Activated T-cell treated with anti-CD3 and anti-CD28 coated beads, Interleukin-2, amount 50 U/mL, for 72 hours (primary cell): ENCODE results near the gene MMP14. TPM values are rescaled to one million over a fixed set of nuclear protein-coding genes. Genes with fewer than 3 reads are reported as not detected.

Experiments
- ATAC-seq, 2 donors: fragments of 150-1000 bp; cut with Tn5 transposase; replicated peaks in 1 of 2; 2 replicates each; pipeline ENCODE4 v1.10.0; 2021; ENCODE audit warnings: moderate library complexity in 2 of 2, mild to moderate bottlenecking in 1 of 2
- DNase-seq, 2 donors: peaks; one replicate each; pipeline ENCODE4 v3.0.0; 2021 to 2022; ENCODE audit warnings: mixed read lengths in 1 of 2
- H3K27ac Mint-ChIP-seq: one replicate; pipeline ENCODE4 v1.8.0; 2022; ENCODE audit warnings: mild to moderate bottlenecking, moderate library complexity, mixed read lengths
- H3K27me3 Mint-ChIP-seq: one replicate; pipeline ENCODE4 v1.8.0; 2022; ENCODE audit warnings: low read depth, mixed read lengths
- H3K36me3 Mint-ChIP-seq, 2 donors: one replicate each; pipeline ENCODE4 v1.8.0; 2022; ENCODE audit warnings: mixed read lengths in 2 of 2, mild to moderate bottlenecking in 1 of 2; ENCODE audit not compliant: insufficient read depth in 2 of 2
- H3K4me1 Mint-ChIP-seq: one replicate; pipeline ENCODE4 v1.8.0; 2022; ENCODE audit warnings: low read depth, mixed read lengths
- H3K4me3 Mint-ChIP-seq, 2 donors: one replicate each; pipeline ENCODE4 v1.8.0; 2022; ENCODE audit warnings: mild to moderate bottlenecking in 2 of 2, mixed read lengths in 2 of 2, moderate library complexity in 2 of 2
- H3K9me3 Mint-ChIP-seq, 2 donors: one replicate each; pipeline ENCODE4 v1.8.0; 2022; ENCODE audit warnings: mixed read lengths in 2 of 2
- total RNA-seq, 2 donors: library from RNA; stranded (reverse); gene quantifications; one replicate each; pipeline ENCODE4 v1.2.3, GENCODE V29; 2022

MMP14 gene
- total RNA-seq, 2 donors from 2014 or later = 1.4 to 6.8 TPM

DNA sequence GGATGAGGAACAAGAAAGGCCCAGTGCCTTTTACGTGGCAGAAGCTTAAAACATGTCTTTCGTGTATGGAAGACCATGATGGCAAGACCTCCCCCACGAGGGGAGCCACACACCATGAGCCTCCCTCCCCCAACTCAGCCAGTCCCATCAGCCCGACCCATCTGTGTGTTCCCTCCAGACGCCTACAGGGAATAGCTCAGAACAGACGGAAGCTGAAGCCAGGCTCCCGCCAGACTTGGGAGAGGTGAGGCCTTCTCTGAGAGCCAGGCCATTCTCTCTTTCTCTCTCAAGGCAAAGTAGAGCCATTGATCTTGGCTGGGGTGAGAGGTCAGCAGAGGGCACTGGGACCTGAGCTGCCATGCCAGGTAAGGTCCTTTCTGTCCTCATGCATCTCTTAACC, 56.1 kb downstream of the MMP14 start:
- no peaks in the 10 kb centered on the region for H3K9me3 Mint-ChIP-seq
- no peak overlapping the region for H3K27ac Mint-ChIP-seq
- peaks cover 24% of the 10 kb centered on the region for H3K4me1 Mint-ChIP-seq
- no peaks in the 10 kb centered on the region for H3K27me3 Mint-ChIP-seq
- no peak for DNase-seq
- ATAC-seq = no peak
- H3K4me3 Mint-ChIP-seq = no peak overlapping the region
- no peaks in the 10 kb centered on the region for H3K36me3 Mint-ChIP-seq

DNA sequence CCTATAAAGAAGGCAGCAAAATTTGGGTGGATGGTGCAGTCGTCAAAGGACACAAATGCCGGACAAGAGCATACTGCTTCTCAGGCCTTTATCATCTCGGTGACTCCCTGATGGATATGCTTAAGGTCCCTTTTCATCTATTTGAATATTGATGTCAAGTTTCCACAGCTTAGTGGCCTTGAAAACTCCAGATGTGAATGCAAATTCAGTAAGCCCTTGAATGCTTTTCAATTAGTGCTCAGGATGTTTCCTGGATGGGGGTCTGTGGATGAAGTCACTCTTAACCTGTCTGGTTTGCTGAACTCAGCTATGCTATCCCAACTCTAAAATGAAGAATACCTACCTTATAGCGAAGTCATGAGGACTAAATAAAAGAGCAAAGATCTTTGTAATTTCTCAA, 57.3 kb downstream of the MMP14 start:
- Mint-ChIP-seq H3K27me3 (no peaks in the 10 kb centered on the region), H3K9me3 (no peaks in the 10 kb centered on the region), H3K27ac (no peak overlapping the region), H3K4me1 (peaks cover 21% of the 10 kb centered on the region), H3K4me3 (no peak overlapping the region), H3K36me3 (no peaks in the 10 kb centered on the region)
- DNase-seq = no peak
- ATAC-seq = no peak

DNA sequence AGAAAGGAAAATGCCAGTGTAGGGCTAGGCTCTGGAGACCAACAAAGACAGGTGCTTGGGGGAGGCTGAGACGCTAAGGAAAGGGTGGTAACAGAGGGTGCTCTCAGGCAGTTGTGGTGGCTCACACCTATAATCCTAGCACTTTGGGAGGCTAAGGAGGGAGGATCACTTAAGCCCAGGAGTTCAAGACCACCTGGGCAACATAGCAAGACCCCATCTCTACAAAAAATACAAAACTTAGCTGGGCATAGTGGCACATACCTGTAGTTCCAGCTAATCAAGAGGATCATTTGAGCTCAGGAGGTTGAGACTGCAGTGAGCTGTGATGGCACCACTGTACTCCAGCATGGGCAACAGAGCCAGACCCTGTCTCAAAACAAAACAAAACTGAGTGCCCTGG, 59.0 kb downstream of the MMP14 start:
- DNase-seq (no peak), ATAC-seq (no peak)
- H3K4me3 Mint-ChIP-seq = no peak overlapping the region
- H3K9me3 Mint-ChIP-seq = no peaks in the 10 kb centered on the region
- H3K27me3 Mint-ChIP-seq = no peaks in the 10 kb centered on the region
- H3K36me3 Mint-ChIP-seq = no peaks in the 10 kb centered on the region
- H3K27ac Mint-ChIP-seq = no peak overlapping the region
- peaks cover 20% of the 10 kb centered on the region for H3K4me1 Mint-ChIP-seq

DNA sequence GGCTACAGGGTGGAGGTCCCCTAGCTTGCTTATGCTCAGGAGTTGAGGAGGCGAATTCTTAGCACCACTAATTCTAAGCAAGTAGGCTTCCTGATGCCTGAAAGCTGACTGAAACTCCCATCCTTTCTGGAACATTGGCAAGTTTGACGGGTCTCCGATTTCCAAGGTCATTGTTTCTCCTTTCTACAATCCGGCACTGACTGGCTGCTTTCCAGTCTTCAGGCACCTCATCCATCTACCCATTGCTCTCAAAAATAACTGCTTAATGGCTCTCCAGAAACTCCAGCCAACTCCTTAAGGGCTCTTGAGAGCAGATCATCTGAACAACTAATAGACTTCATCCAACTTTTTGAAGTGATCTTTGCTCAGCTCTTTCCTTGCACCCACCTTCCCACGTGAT, 60.0 kb downstream of the MMP14 start:
- ATAC-seq = no peak
- no peak for DNase-seq
- Mint-ChIP-seq H3K27me3 (no peaks in the 10 kb centered on the region), H3K36me3 (peaks cover 0 to 3% of the 10 kb centered on the region in 2 donors), H3K4me1 (peaks cover 20% of the 10 kb centered on the region), H3K4me3 (no peak overlapping the region), H3K9me3 (no peaks in the 10 kb centered on the region), H3K27ac (no peak overlapping the region)

DNA sequence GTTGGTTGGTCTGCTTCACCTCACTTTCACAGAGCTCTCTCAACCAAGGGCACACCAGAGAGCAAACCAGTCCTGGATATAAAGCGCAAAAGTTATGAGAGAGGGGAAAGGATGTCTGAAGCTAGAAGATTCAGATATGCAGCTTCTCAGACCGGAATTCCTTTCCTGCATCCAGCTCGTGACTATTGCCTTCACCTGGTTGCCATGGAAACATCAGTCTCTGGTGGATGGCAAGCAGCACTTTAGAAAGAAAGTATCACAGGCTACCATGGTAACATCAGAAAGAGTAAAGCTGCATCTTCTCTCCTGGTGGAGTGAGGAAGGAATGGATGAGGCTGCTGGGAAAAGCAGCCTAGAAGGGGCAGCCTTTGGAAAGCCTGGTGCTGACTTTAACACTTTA, 60.4 kb downstream of the MMP14 start:
- Mint-ChIP-seq H3K9me3 (no peaks in the 10 kb centered on the region), H3K27ac (no peak overlapping the region), H3K4me1 (peaks cover 20% of the 10 kb centered on the region), H3K36me3 (peaks cover 0 to 5% of the 10 kb centered on the region in 2 donors), H3K27me3 (no peaks in the 10 kb centered on the region), H3K4me3 (no peak overlapping the region)
- ATAC-seq = no peak
- no peak for DNase-seq

DNA sequence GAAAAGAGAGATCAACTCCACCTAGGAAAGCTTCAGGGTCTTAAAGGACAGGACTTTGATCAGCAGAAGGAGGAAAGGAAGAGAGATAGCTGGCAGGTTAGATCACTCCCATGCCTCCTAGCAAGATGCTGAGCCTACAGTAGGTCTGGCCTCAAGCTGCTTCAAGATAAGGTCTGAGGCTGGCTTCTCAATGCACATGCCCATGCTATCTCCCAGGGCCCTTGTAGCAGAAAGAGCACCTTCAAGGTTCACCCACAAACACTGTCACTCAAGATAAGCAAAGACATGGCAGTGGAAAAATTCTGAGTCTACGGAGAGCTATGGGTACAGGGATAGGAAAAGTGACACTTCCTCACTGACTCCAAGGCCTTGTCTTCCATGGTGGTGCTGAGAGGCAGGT, 61.0 kb downstream of the MMP14 start:
- no peaks in the 10 kb centered on the region for H3K27me3 Mint-ChIP-seq
- no peaks in the 10 kb centered on the region for H3K9me3 Mint-ChIP-seq
- no peak overlapping the region for H3K27ac Mint-ChIP-seq
- peaks cover 0 to 10% of the 10 kb centered on the region in 2 donors for H3K36me3 Mint-ChIP-seq
- DNase-seq (no peak), ATAC-seq (no peak)
- no peak overlapping the region for H3K4me3 Mint-ChIP-seq
- peaks cover 20% of the 10 kb centered on the region for H3K4me1 Mint-ChIP-seq

Other genes starting within 250 kb of the MMP14 start
- 100 to 1,000 TPM; 165 to 188 TPM for gene DAD1, start 247.4 kb upstream of the MMP14 start, total RNA-seq
- gene ABHD4, start 238.3 kb upstream of the MMP14 start, total RNA-seq = 10 to 100 TPM; 18.8 to 21.9 TPM
- gene OR6J1, start 192.2 kb upstream of the MMP14 start, total RNA-seq = not detected
- gene OXA1L, start 69.9 kb upstream of the MMP14 start, total RNA-seq = 100 to 1,000 TPM; 135 to 136 TPM
- 1 to 10 TPM in 1 of 2 donors, under 1 TPM in 1; 0.21 to 1.5 TPM for gene SLC7A7, start 21.1 kb upstream of the MMP14 start, total RNA-seq
- gene MRPL52, start 6.7 kb upstream of the MMP14 start, total RNA-seq = 10 to 100 TPM; 76.9 to 80.4 TPM
- 10 to 100 TPM; 66.5 to 78.4 TPM for gene LRP10, start 35.2 kb downstream of the MMP14 start, total RNA-seq
- gene REM2, start 46.6 kb downstream of the MMP14 start, total RNA-seq = 1 to 10 TPM; 4.6 to 4.7 TPM
- 10 to 100 TPM; 69.5 to 77.5 TPM for gene RBM23, start 82.6 kb downstream of the MMP14 start, total RNA-seq
- 10 to 100 TPM; 55.0 to 79.2 TPM for gene PRMT5, start 92.8 kb downstream of the MMP14 start, total RNA-seq
- gene HAUS4, start 120.5 kb downstream of the MMP14 start, total RNA-seq = 10 to 100 TPM; 82.0 to 90.9 TPM
- 1 to 10 TPM; 1.7 to 2.2 TPM for gene AJUBA, start 146.0 kb downstream of the MMP14 start, total RNA-seq
- gene C14orf93, start 173.6 kb downstream of the MMP14 start, total RNA-seq = 10 to 100 TPM; 13.5 to 15.2 TPM
- gene PSMB5, start 198.3 kb downstream of the MMP14 start, total RNA-seq = 10 to 100 TPM; 82.8 to 88.9 TPM
- gene PSMB11, start 205.6 kb downstream of the MMP14 start, total RNA-seq = not detected
- gene CDH24, start 220.9 kb downstream of the MMP14 start, total RNA-seq = 1 to 10 TPM in 1 of 2 donors, under 1 TPM in 1; 0.82 to 1.5 TPM